ENCODE measurements around the gene GPX4. TPM values are rescaled to one million over a fixed set of nuclear protein-coding genes. Genes with fewer than 3 reads are reported as not detected.
"Not testable (repeated sequence)": the region's sequence is repeated elsewhere in the genome, so short reads cannot be mapped to it uniquely, and the experiment has no call there.

GPX4 gene
- total RNA-seq, 1 donor from 2014 or later: 210 TPM

DNA sequence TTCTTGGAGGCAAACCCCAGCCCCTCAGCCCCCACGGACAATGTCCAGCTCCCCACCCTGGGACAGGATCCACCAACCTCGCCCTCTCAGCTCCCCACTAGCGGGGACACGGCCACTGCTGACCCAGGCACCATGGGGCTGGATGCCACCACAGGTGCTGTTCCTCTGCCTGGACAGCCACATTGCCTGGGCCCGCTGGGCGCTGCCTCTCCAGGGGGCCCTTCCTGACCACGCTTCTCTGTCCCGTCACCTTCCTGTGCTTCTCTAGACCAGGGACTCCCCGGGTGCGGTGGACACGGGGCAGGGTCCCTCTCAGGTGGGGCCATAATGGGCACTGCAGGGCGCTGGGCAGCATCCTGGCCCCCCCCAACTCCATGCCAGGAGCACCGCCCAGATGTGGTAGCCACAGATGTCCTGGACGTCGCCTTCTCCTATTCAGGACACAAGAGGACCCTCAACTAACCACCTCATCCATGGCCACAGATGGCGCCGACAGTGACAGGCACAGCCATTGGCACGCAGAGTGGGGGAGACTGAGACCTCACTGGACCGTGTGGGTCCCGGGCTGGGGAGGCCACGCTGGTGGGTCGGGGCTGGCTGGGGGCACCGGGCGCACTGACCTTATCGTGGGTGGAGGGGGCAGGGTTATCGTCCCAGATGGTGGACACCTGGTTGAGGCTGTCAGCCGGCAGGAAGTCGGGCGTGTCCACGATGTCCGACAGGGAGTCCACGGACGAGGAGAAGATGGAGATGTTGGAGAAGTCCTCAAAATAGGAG, 23.4 kb downstream of the GPX4 start:
- no peaks in the 10 kb centered on the region for H3K36me3 Mint-ChIP-seq (ENCODE audit: unreplicated experiment)
- TF ChIP-seq, protein P1, sequence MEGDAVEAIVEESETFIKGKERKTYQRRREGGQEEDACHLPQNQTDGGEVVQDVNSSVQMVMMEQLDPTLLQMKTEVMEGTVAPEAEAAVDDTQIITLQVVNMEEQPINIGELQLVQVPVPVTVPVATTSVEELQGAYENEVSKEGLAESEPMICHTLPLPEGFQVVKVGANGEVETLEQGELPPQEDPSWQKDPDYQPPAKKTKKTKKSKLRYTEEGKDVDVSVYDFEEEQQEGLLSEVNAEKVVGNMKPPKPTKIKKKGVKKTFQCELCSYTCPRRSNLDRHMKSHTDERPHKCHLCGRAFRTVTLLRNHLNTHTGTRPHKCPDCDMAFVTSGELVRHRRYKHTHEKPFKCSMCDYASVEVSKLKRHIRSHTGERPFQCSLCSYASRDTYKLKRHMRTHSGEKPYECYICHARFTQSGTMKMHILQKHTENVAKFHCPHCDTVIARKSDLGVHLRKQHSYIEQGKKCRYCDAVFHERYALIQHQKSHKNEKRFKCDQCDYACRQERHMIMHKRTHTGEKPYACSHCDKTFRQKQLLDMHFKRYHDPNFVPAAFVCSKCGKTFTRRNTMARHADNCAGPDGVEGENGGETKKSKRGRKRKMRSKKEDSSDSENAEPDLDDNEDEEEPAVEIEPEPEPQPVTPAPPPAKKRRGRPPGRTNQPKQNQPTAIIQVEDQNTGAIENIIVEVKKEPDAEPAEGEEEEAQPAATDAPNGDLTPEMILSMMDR (IDR thresholded peaks at IDR 0.05; ENCODE audit: partially characterized antibody, unreplicated experiment): no peak

DNA sequence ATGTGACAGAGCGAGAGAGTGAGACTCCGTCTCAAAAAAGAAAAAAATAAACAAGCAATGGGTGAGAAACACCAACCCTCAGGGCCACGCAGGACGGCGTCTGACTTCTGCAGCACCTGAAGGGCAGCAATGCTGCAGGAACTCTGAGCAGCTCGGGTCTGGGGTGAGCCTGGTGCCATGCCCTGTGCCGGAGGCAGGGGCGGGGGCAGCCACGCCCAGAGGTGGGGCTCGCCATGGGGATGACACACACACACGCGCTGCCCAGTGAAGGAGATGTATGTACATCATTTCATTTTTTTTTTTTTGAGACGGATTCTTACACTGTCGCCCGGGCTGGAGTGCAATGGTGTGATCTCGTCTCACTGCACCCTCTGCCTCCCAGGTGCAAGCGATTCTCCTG, 24.3 kb downstream of the GPX4 start:
- DNase-seq: no peak
- peaks cover 3% of the 10 kb centered on the region for H3K27me3 Mint-ChIP-seq (ENCODE audit: unreplicated experiment)
- no peak overlapping the region for H3K27ac Mint-ChIP-seq (ENCODE audit: unreplicated experiment)
- TF ChIP-seq, protein P1 (IDR thresholded peaks at IDR 0.05; ENCODE audit: partially characterized antibody, unreplicated experiment): no peak
- H3K4me1 Mint-ChIP-seq (ENCODE audit: low read depth, unreplicated experiment): no peaks in the 10 kb centered on the region
- H3K9me3 Mint-ChIP-seq (ENCODE audit: unreplicated experiment): peaks cover 7% of the 10 kb centered on the region
- H3K4me3 Mint-ChIP-seq (ENCODE audit: unreplicated experiment): no peak overlapping the region
- H3K36me3 Mint-ChIP-seq (ENCODE audit: unreplicated experiment): no peaks in the 10 kb centered on the region

More for the DNA sequence above, 23.4 kb downstream of the GPX4 start:
- Mint-ChIP-seq H3K27ac (ENCODE audit: unreplicated experiment) (no peak overlapping the region), H3K9me3 (ENCODE audit: unreplicated experiment) (peaks cover 7% of the 10 kb centered on the region), H3K4me1 (ENCODE audit: low read depth, unreplicated experiment) (no peaks in the 10 kb centered on the region), H3K27me3 (ENCODE audit: unreplicated experiment) (peaks cover 3% of the 10 kb centered on the region), H3K4me3 (ENCODE audit: unreplicated experiment) (no peak overlapping the region)
- DNase-seq: no peak

DNA sequence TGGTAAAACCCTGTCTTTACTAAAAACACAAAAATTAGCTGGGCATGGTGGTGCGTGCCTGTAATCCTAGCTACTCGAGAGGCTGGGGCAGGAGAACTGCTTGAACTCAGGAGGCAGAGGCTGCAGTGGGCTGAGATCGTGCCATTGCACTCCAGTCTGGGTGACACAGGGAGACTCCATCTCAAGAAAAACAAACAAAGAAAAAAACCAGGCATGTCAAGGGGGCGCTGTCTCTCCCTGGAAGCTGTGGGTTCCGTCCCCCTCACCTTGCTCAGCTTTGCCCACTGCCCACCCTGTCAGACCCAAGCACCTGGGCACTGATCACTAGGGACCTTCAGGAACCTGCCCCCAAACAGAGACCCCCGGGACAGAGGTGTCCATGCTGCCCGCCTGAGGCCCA, 25.3 kb downstream of the GPX4 start:
- H3K9me3 Mint-ChIP-seq (ENCODE audit: unreplicated experiment); H3K4me1 Mint-ChIP-seq (ENCODE audit: low read depth, unreplicated experiment); H3K27me3 Mint-ChIP-seq (ENCODE audit: unreplicated experiment); DNase-seq; H3K36me3 Mint-ChIP-seq (ENCODE audit: unreplicated experiment); H3K4me3 Mint-ChIP-seq (ENCODE audit: unreplicated experiment); H3K27ac Mint-ChIP-seq (ENCODE audit: unreplicated experiment): not testable (repeated sequence)

DNA sequence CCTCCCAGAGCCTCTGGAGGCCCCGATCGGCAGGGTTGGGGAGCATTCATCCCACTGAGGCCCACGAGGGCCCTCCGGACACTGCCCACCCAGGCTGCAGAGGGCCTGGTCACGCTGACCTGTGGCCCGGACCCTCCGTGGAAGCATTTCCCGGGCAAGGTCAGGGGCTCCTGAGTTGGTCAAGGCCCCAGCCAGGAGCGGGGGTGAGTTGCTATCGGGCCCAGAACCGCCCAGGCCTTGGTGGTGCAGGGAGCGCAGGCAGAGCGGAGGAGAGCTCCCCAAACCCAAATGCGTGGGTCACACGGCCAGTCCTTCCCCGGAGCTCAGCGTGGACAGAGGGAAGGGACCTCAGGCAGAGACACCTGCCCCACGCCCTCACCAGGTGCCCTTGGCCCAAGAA, 25.7 kb downstream of the GPX4 start:
- peaks cover 2% of the 10 kb centered on the region for H3K27me3 Mint-ChIP-seq (ENCODE audit: unreplicated experiment)
- no peaks in the 10 kb centered on the region for H3K36me3 Mint-ChIP-seq (ENCODE audit: unreplicated experiment)
- no peak overlapping the region for H3K27ac Mint-ChIP-seq (ENCODE audit: unreplicated experiment)
- TF ChIP-seq, protein P1 (IDR thresholded peaks at IDR 0.05; ENCODE audit: partially characterized antibody, unreplicated experiment): no peak
- H3K9me3 Mint-ChIP-seq (ENCODE audit: unreplicated experiment): peaks cover 7% of the 10 kb centered on the region
- no peaks in the 10 kb centered on the region for H3K4me1 Mint-ChIP-seq (ENCODE audit: low read depth, unreplicated experiment)
- no peak overlapping the region for H3K4me3 Mint-ChIP-seq (ENCODE audit: unreplicated experiment)
- DNase-seq: no peak

DNA sequence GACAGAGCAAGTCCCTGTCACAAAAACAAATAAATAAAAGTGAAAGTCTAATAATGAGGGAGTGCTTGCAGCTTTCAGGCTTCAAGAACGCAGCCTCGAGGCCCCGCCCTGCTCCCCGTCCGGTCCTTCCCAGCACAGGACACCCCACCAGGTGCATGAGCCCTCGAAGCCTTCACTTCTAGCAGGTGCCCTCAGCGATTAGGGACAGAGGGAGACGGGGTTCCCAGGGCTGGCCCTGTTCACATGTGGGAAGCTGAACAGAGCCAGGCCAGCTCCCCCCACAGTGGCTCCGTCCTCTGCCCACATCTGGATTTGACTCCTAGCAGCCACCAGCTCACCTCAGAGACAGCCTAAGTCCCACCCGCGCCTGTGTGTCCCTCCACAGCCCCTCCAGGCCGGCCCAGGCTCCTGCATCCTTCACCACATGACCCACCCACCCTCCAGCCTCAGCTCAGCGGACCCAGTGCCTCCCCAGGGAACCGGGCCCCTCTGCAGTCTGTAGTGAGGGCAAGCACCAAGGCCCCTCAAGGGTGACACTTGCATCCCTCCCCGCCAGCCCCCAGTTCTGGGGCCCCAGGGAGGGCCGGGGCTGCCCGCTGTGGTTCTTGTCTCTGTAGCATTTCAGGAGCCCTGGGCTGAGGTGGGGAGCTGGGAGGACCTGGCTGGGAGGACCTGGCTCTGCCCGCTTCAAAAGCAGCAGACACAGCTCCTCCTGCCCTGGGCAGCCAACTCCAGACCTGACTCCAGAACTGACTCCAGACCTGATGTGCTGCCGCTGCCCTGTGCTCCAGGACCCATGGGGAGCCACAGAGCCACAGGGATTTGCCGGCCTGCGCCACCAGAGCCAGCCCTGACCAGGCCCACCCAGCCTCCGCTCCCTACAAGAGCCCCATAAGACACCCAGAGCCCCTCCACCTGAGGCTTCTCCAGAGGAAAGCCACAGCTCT, 27.2 kb downstream of the GPX4 start:
- H3K4me3 Mint-ChIP-seq (ENCODE audit: unreplicated experiment): no peak overlapping the region
- TF ChIP-seq, protein P1 (IDR thresholded peaks at IDR 0.05; ENCODE audit: partially characterized antibody, unreplicated experiment): no peak
- no peaks in the 10 kb centered on the region for H3K4me1 Mint-ChIP-seq (ENCODE audit: low read depth, unreplicated experiment)
- no peak overlapping the region for H3K27ac Mint-ChIP-seq (ENCODE audit: unreplicated experiment)
- peaks cover 2% of the 10 kb centered on the region for H3K27me3 Mint-ChIP-seq (ENCODE audit: unreplicated experiment)
- H3K9me3 Mint-ChIP-seq (ENCODE audit: unreplicated experiment): peaks cover 1% of the 10 kb centered on the region
- H3K36me3 Mint-ChIP-seq (ENCODE audit: unreplicated experiment): no peaks in the 10 kb centered on the region
- DNase-seq: no peak

Measured in glutamatergic neuron (in vitro differentiated cells).